Measurements from ENCODE around the gene MAD1L1. TPM values are rescaled to one million over a fixed set of nuclear protein-coding genes. Genes with fewer than 3 reads are reported as not detected.

MAD1L1 gene
- total and polyA plus RNA-seq, 4 donors: 12.8 to 20.7 (median 16.5) TPM

- no peak for DNase-seq (ENCODE audit: low spot score)
- Histone ChIP-seq H3K27ac (ENCODE audit: low read depth in 1 of 2, low read length in 2 of 2) (no peak overlapping the region), H3K4me3 (ENCODE audit: low read depth in 1 of 3, low read length in 3 of 3) (no peak overlapping the region), H3K4me1 (ENCODE audit: control insufficient read depth in 4 of 4, insufficient read depth in 4 of 4, low read length in 3 of 4) (peaks cover 0 to 12% (median 5%) of the 10 kb centered on the region in 4 donors), H3K9ac (ENCODE audit: low read depth in 1 of 2, low read length in 2 of 2) (no peak overlapping the region), H3K9me3 (ENCODE audit: control insufficient read depth in 4 of 4, low read length in 3 of 4) (no peaks in the 10 kb centered on the region), H3K27me3 (ENCODE audit: control insufficient read depth in 4 of 4, insufficient read depth in 4 of 4, low read length in 3 of 4) (no peaks in the 10 kb centered on the region), H3K36me3 (ENCODE audit: control insufficient read depth in 4 of 4, insufficient read depth in 3 of 4, low read depth in 1 of 4, low read length in 3 of 4) (no peaks in the 10 kb centered on the region)
- 96% methylated on average over 14 of the region's 14 CpGs for WGBS
- TF ChIP-seq RAD21 (IDR thresholded peaks at IDR 0.05) (no peak), FOXA1 (IDR thresholded peaks at IDR 0.05) (no peak), NR2F2 (IDR thresholded peaks at IDR 0.05) (no peak), HNF4A (conservative IDR thresholded peaks at IDR 0.05) (no peak), HNF4G (IDR thresholded peaks at IDR 0.05) (no peak), YY1 (IDR thresholded peaks at IDR 0.05) (no peak), JUND (IDR thresholded peaks at IDR 0.05) (no peak), EGR1 (IDR thresholded peaks at IDR 0.05; ENCODE audit: low read depth in 2 of 2) (no peak), SP1 (IDR thresholded peaks at IDR 0.05) (no peak), RXRA (IDR thresholded peaks at IDR 0.05) (no peak), ATF3 (IDR thresholded peaks at IDR 0.05) (no peak), TAF1 (conservative IDR thresholded peaks at IDR 0.05) (no peak), ZBTB33 (IDR thresholded peaks at IDR 0.05) (no peak), GABPA (IDR thresholded peaks at IDR 0.05 in 1 of 2, conservative IDR thresholded peaks at IDR 0.05 in 1 of 2) (no peak), FOXA2 (IDR thresholded peaks at IDR 0.05) (no peak)
- TF ChIP-seq, protein P1, sequence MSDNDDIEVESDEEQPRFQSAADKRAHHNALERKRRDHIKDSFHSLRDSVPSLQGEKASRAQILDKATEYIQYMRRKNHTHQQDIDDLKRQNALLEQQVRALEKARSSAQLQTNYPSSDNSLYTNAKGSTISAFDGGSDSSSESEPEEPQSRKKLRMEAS (IDR thresholded peaks at IDR 0.05): no peak
- TF ChIP-seq, protein P2, sequence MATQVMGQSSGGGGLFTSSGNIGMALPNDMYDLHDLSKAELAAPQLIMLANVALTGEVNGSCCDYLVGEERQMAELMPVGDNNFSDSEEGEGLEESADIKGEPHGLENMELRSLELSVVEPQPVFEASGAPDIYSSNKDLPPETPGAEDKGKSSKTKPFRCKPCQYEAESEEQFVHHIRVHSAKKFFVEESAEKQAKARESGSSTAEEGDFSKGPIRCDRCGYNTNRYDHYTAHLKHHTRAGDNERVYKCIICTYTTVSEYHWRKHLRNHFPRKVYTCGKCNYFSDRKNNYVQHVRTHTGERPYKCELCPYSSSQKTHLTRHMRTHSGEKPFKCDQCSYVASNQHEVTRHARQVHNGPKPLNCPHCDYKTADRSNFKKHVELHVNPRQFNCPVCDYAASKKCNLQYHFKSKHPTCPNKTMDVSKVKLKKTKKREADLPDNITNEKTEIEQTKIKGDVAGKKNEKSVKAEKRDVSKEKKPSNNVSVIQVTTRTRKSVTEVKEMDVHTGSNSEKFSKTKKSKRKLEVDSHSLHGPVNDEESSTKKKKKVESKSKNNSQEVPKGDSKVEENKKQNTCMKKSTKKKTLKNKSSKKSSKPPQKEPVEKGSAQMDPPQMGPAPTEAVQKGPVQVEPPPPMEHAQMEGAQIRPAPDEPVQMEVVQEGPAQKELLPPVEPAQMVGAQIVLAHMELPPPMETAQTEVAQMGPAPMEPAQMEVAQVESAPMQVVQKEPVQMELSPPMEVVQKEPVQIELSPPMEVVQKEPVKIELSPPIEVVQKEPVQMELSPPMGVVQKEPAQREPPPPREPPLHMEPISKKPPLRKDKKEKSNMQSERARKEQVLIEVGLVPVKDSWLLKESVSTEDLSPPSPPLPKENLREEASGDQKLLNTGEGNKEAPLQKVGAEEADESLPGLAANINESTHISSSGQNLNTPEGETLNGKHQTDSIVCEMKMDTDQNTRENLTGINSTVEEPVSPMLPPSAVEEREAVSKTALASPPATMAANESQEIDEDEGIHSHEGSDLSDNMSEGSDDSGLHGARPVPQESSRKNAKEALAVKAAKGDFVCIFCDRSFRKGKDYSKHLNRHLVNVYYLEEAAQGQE (IDR thresholded peaks at IDR 0.05): no peak
- TF ChIP-seq, protein P3, sequence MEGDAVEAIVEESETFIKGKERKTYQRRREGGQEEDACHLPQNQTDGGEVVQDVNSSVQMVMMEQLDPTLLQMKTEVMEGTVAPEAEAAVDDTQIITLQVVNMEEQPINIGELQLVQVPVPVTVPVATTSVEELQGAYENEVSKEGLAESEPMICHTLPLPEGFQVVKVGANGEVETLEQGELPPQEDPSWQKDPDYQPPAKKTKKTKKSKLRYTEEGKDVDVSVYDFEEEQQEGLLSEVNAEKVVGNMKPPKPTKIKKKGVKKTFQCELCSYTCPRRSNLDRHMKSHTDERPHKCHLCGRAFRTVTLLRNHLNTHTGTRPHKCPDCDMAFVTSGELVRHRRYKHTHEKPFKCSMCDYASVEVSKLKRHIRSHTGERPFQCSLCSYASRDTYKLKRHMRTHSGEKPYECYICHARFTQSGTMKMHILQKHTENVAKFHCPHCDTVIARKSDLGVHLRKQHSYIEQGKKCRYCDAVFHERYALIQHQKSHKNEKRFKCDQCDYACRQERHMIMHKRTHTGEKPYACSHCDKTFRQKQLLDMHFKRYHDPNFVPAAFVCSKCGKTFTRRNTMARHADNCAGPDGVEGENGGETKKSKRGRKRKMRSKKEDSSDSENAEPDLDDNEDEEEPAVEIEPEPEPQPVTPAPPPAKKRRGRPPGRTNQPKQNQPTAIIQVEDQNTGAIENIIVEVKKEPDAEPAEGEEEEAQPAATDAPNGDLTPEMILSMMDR (IDR thresholded peaks at IDR 0.05; ENCODE audit: low read depth, low read length, missing input control): no peak
These were observed 367.7 kb downstream of the MAD1L1 start for GRCh38 chr7:1865000-1865555.
